Smooth muscle cell (in vitro differentiated cells): ENCODE results near the gene RASSF1. TPM values are rescaled to one million over a fixed set of nuclear protein-coding genes. Genes with fewer than 3 reads are reported as not detected.
A peak's percentile ranks its signal among the peaks of the same experiment; 100 is the strongest.

Experiments
- DNase-seq: peaks from one replicate; lab custom pipeline; 2025; ENCODE audit not compliant: unreplicated experiment; lab: John Stamatoyannopoulos, UW
- H2AFZ ChIP-seq: fragments of 200-600 bp; sonication (generic); 2 replicates; pipeline ENCODE4 v1.6.0; 2016; ENCODE audit warnings: antibody characterized with exemption, low read depth, mild to moderate bottlenecking
- H3F3A ChIP-seq: fragments of 200-600 bp; sonication (generic); 2 replicates; pipeline ENCODE4 v1.6.0; 2017; ENCODE audit warnings: antibody characterized with exemption, low read depth
- H3K27ac ChIP-seq: fragments of 200-600 bp; sonication (generic); 2 replicates; pipeline ENCODE4 v1.5.1; 2016; ENCODE audit warnings: low read depth, mild to moderate bottlenecking
- H3K27me3 ChIP-seq: fragments of 200-600 bp; sonication (generic); 2 replicates; pipeline ENCODE4 v1.6.1; 2016; ENCODE audit warnings: low read depth, mild to moderate bottlenecking
- H3K36me3 ChIP-seq: fragments of 200-600 bp; sonication (generic); 2 replicates; pipeline ENCODE4 v1.5.1; 2016; ENCODE audit warnings: low read depth
- H3K4me1 ChIP-seq: fragments of 200-600 bp; sonication (generic); 2 replicates; pipeline ENCODE4 v1.5.1; 2016; ENCODE audit warnings: low read depth
- H3K4me2 ChIP-seq: fragments of 200-600 bp; sonication (generic); 2 replicates; pipeline ENCODE4 v1.6.0; 2016; ENCODE audit warnings: mild to moderate bottlenecking
- H3K4me3 ChIP-seq: fragments of 200-600 bp; sonication (generic); 2 replicates; pipeline ENCODE4 v1.5.1; 2016; ENCODE audit warnings: mild to moderate bottlenecking
- H3K79me2 ChIP-seq: fragments of 200-600 bp; sonication (generic); 2 replicates; pipeline ENCODE4 v1.6.0; 2016; ENCODE audit warnings: low read depth, mild to moderate bottlenecking
- H3K9ac ChIP-seq: fragments of 200-600 bp; sonication (generic); 2 replicates; pipeline ENCODE4 v1.6.0; 2016; ENCODE audit warnings: low read depth
- H3K9me3 ChIP-seq: fragments of 200-600 bp; sonication (generic); replicated peaks from 2 replicates; pipeline ENCODE4 v1.5.1; 2016; ENCODE audit warnings: low read depth
- H4K20me1 ChIP-seq: fragments of 200-600 bp; sonication (generic); 2 replicates; pipeline ENCODE4 v1.6.0; 2016; ENCODE audit warnings: low read depth
- CTCF ChIP-seq: fragments of 200-600 bp; sonication (generic); IDR thresholded peaks from 2 replicates; pipeline ENCODE4 v1.5.1; 2017; ENCODE audit warnings: borderline replicate concordance, mild to moderate bottlenecking, antibody characterized with exemption; ENCODE audit not compliant: insufficient read depth, poor library complexity, severe bottlenecking
- WGBS: methylation state at CpG from one replicate; pipeline ENCODE4 v1.1.7; 2016; ENCODE audit warnings: low lambda C conversion rate; 5-methylcytosine and 5-hydroxymethylcytosine counted together
- polyA plus RNA-seq: library from polyadenylated mRNA; unstranded; fragments of >200 nt; fragmentation: Nextera tagmentation; extraction: Ambion mirVana; gene quantifications from 2 replicates; pipeline ENCODE4 v1.2.1, GENCODE V29; 2016
- total RNA-seq: library from RNA; depleted of rRNA; stranded (reverse); fragments of >200 nt; gene quantifications from 2 replicates; pipeline ENCODE4 v1.2.3, GENCODE V29; 2014

RASSF1 gene
- total RNA-seq (25.3 and 27.6 TPM in 2 replicates), polyA plus RNA-seq (58.5 and 62.2 TPM in 2 replicates)

DNA sequence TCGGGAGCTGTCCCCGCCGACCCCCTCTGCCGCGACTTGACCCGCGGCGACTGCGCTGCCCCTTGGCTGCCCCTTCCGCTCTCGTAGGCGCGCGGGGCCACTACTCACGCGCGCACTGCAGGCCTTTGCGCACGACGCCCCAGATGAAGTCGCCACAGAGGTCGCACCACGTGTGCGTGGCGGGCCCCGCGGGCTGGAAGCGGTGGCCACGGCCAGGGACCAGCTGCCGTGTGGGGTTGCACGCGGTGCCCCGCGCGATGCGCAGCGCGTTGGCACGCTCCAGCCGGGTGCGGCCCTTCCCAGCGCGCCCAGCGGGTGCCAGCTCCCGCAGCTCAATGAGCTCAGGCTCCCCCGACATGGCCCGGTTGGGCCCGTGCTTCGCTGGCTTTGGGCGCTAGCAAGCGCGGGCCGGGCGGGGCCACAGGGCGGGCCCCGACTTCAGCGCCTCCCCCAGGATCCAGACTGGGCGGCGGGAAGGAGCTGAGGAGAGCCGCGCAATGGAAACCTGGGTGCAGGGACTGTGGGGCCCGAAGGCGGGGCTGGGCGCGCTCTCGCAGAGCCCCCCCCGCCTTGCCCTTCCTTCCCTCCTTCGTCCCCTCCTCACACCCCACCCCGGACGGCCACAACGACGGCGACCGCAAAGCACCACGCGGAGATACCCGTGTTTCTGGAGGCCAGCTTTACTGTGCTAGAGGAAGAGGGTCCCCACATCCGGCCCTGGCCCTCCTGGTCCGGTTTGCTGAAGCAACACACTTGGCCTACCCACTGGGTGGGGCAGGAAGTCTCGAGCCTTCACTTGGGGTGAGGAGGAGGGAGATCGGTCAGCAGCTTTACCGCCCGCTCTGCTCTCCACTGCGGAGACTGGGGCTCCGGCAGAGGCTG lies at the start of gene RASSF1:
TSS of gene RASSF1 (minus strand) at position 389 of the 882 bp plus-strand sequence. CDS start at position 358, 31 bp downstream.
- no peak within 1 kb of the TSS for H3K9ac ChIP-seq
- H2AFZ ChIP-seq = peak within 1 kb of the TSS; percentile 62
- H3K4me1 ChIP-seq = peaks cover 28% of the 10 kb centered on the region
- no peaks in the 10 kb centered on the region for H3K9me3 ChIP-seq
- no peak for TF ChIP-seq CTCF
- H3K79me2 ChIP-seq = peaks cover 13% of the 10 kb centered on the region
- 12% methylated on average over 81 of the region's 85 CpGs for WGBS
- peaks cover 12% of the 10 kb centered on the region for H3F3A ChIP-seq
- peaks cover 19% of the 10 kb centered on the region for H3K27me3 ChIP-seq
- peak within 1 kb of the TSS; percentile 45 for H3K4me3 ChIP-seq
- no peaks in the 10 kb centered on the region for H3K36me3 ChIP-seq
- no peak for DNase-seq
- no peak within 1 kb of the TSS for H3K27ac ChIP-seq
- peak within 1 kb of the TSS; percentile 89 for H3K4me2 ChIP-seq
- peaks cover 6% of the 10 kb centered on the region for H4K20me1 ChIP-seq

DNA sequence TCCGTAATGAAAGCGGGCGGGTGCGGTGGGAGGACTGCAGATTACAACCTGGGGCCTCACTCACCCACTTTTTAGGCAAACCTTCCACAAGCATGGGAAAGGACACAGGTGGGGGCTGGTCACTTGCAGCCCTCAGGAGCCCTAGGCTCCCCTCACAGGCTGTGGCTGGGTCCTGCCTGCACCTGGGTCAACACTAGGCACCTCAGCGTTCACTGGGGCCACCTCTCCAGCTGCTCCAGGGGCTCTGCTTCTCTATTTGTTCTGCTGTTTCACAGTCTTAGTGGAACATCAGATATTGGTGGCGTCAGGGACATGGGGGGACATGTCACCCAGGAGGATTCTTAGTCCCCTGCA lies 48.8 kb upstream of the RASSF1 start:
- Histone ChIP-seq H3K36me3 (no peaks in the 10 kb centered on the region), H2AFZ (no peak overlapping the region), H3K4me2 (no peak overlapping the region), H3K9ac (no peak overlapping the region), H3K4me1 (no peaks in the 10 kb centered on the region), H3F3A (no peaks in the 10 kb centered on the region), H3K27me3 (no peaks in the 10 kb centered on the region), H3K27ac (no peak overlapping the region), H3K79me2 (no peaks in the 10 kb centered on the region), H3K4me3 (no peak overlapping the region), H3K9me3 (no peaks in the 10 kb centered on the region), H4K20me1 (no peaks in the 10 kb centered on the region)
- no peak for DNase-seq
- WGBS = 94% methylated on average over 6 of the region's 6 CpGs
- no peak for TF ChIP-seq CTCF

DNA sequence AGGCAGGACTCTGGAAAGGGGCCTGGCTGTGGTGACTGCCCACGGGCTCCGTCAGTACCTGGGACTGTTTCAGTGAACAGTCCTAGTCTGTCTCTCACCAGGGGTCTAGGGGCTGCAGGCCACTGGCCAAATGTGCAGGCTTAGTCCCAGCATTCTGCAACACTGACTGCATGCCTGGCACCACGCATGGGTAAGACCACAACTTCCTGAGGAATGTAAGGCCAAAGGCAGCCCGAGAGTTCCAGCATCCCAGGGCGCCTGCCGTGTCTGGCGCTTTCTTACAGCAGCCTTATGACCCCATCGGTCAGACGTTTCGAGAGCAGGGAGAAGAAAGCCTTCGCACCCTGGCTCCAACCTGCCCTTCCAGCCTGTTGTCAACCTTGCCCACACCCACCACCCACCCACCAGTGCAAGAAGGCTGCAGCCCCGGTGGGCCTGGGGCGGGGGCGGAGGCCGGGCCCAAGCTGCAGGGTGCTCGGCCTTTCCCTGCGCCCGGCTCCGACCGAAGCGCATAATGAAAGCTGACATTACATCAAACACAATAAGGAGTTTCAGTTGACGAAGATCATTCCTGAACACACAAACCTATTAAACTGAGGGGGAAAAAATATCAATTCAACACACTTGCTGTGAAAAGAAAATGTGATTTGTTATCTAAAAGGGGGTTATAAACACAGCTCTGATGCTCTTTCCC lies 48.2 kb upstream of the RASSF1 start:
- Histone ChIP-seq H3K36me3 (no peaks in the 10 kb centered on the region), H3K79me2 (no peaks in the 10 kb centered on the region), H3K4me1 (no peaks in the 10 kb centered on the region), H3K4me2 (no peak overlapping the region), H3K4me3 (no peak overlapping the region), H3F3A (no peaks in the 10 kb centered on the region), H4K20me1 (no peaks in the 10 kb centered on the region), H3K27me3 (no peaks in the 10 kb centered on the region), H2AFZ (no peak overlapping the region), H3K9me3 (no peaks in the 10 kb centered on the region), H3K9ac (no peak overlapping the region), H3K27ac (no peak overlapping the region)
- WGBS = 83% methylated on average over 22 of the region's 22 CpGs
- TF ChIP-seq CTCF = no peak
- DNase-seq = no peak
